Mucosa of descending colon (tissue), 3 donors: ENCODE results near the gene LDLRAP1. TPM values are rescaled to one million over a fixed set of nuclear protein-coding genes. Genes with fewer than 3 reads are reported as not detected.

Source experiments
- ATAC-seq: fragments of 200-7000 bp; cut with Tn5 transposase; one replicate; pipeline ENCODE4 v1.9.1; 2020; ENCODE audit warnings: mild to moderate bottlenecking, moderate library complexity
- DNase-seq, 3 donors: peaks; one replicate each; pipeline ENCODE4 v3.0.0-alpha.2; 2020
- H3K36me3 ChIP-seq: fragments of 200-600 bp; one replicate; pipeline ENCODE4 v1.8.0; 2021; ENCODE audit warnings: low read depth, mild to moderate bottlenecking
- H3K4me1 ChIP-seq: fragments of 200-600 bp; one replicate; pipeline ENCODE4 v1.8.0; 2021; ENCODE audit warnings: low read depth, mild to moderate bottlenecking
- H3K4me3 ChIP-seq: fragments of 200-600 bp; one replicate; pipeline ENCODE4 v1.8.0; 2021; ENCODE audit warnings: mild to moderate bottlenecking
- H3K9me3 ChIP-seq: fragments of 200-600 bp; one replicate; pipeline ENCODE4 v1.8.0; 2021; ENCODE audit warnings: mild to moderate bottlenecking
- CTCF ChIP-seq: fragments of 200-600 bp; IDR thresholded peaks from one replicate; pipeline ENCODE4 v1.8.0; 2022; ENCODE audit warnings: antibody characterized with exemption, mild to moderate bottlenecking
- intact Hi-C, 2 donors: fragments of 100-400 bp; cut with DNase I in 1 of 2; cut with micrococcal nuclease in 1 of 2; formaldehyde crosslinking; loops; one replicate each; pipeline versions ENCODE4 v1.11.0 to v1.11.1; 2022; cut with DNase I, micrococcal nuclease
- total RNA-seq, 3 donors: library from RNA; stranded (reverse); fragmentation: NEBNext Ultra II Directional in 2 of 3; extraction: Animal tissue kit (Norgen Biotek cat#: 25700) in 2 of 3; gene quantifications; one replicate each; pipeline versions ENCODE4 v1.2.1 to v1.2.4, GENCODE V29; 2021 to 2023
- donor health status: DM: no; HTN: no; CAD: no; lungs with moderate emphysema.
- donor health status: DM: no; HTN: no; CAD: no.
- donor health status: DM: no; HTN: yes; CAD: no.

LDLRAP1 gene
- total RNA-seq, 3 donors from 2014 or later: 31.0 to 43.5 (median 37.0) TPM

GRCh38 chr1:25614501-25615171 lies 71.2 kb downstream of the LDLRAP1 start:
- peaks cover 13% of the 10 kb centered on the region for H3K4me1 ChIP-seq
- intact Hi-C loops: loop anchor here in 1 of 2 donors (10.0 kb wide), 1 partner anchor 180 kb away; no protein-coding TSS in a partner anchor

GRCh38 chr1:25615172-25615541 lies 71.8 kb downstream of the LDLRAP1 start:
- intact Hi-C loops: loop anchor here in 1 of 2 donors (10.0 kb wide), 1 partner anchor 180 kb away; no protein-coding TSS in a partner anchor
- DNase-seq (no peak), ATAC-seq (no peak)
- Histone ChIP-seq H3K36me3 (no peaks in the 10 kb centered on the region), H3K4me1 (peaks cover 17% of the 10 kb centered on the region), H3K9me3 (no peaks in the 10 kb centered on the region), H3K4me3 (no peak overlapping the region)
- no peak for TF ChIP-seq CTCF

More at GRCh38 chr1:25614501-25615171, 71.2 kb downstream of the LDLRAP1 start:
- Histone ChIP-seq H3K36me3 (no peaks in the 10 kb centered on the region), H3K4me3 (no peak overlapping the region), H3K9me3 (no peaks in the 10 kb centered on the region)
- DNase-seq (no peak), ATAC-seq (no peak)
- TF ChIP-seq CTCF: no peak

GRCh38 chr1:25615563-25616094 lies 72.2 kb downstream of the LDLRAP1 start:
- Histone ChIP-seq H3K4me3 (no peak overlapping the region), H3K36me3 (no peaks in the 10 kb centered on the region), H3K4me1 (peaks cover 17% of the 10 kb centered on the region), H3K9me3 (no peaks in the 10 kb centered on the region)
- intact Hi-C loops: loop anchor here in 1 of 2 donors (10.0 kb wide), 1 partner anchor 179 kb away; no protein-coding TSS in a partner anchor
- ATAC-seq: peak; percentile 15
- TF ChIP-seq CTCF: no peak
- DNase-seq: no peak

GRCh38 chr1:25616095-25616986 lies 72.9 kb downstream of the LDLRAP1 start, which contains the start of gene MAN1C1:
MAN1C1 (plus strand) TSS chr1:25616791; CDS start chr1:25617798, 1,007 bp downstream.
- Histone ChIP-seq H3K36me3 (no peaks in the 10 kb centered on the region), H3K9me3 (no peaks in the 10 kb centered on the region), H3K4me3 (peak within 1 kb of the TSS; percentile 36), H3K4me1 (peaks cover 17% of the 10 kb centered on the region)
- DNase-seq (peak; percentile 82 to 89 (median 89)), ATAC-seq (peak; percentile 93)
- TF ChIP-seq CTCF: peak; percentile 16
- intact Hi-C loops: loop anchor here in 1 of 2 donors (10.0 kb wide), 1 partner anchor 178 kb away; no protein-coding TSS in a partner anchor

GRCh38 chr1:25616987-25617624 lies 73.7 kb downstream of the LDLRAP1 start:
- H3K9me3 ChIP-seq: no peaks in the 10 kb centered on the region
- ATAC-seq (no peak), DNase-seq (peak in 2 of 3 donors; percentile 20 to 61)
- no peak for TF ChIP-seq CTCF
- no peaks in the 10 kb centered on the region for H3K36me3 ChIP-seq
- H3K4me1 ChIP-seq: peaks cover 17% of the 10 kb centered on the region
- intact Hi-C loops: loop anchor here in 1 of 2 donors (10.0 kb wide), 1 partner anchor 178 kb away; no protein-coding TSS in a partner anchor
- peak overlapping the region; percentile 36 for H3K4me3 ChIP-seq
